OCI-LY7 (cell line): ENCODE measurements around the gene CHMP1B. TPM values are rescaled to one million over a fixed set of nuclear protein-coding genes. Genes with fewer than 3 reads are reported as not detected.

Source experiments
- BruUV-seq: library from RNA; stranded (reverse); fragments of 400-500 nt; replicated peaks from 2 replicates; lab custom pipeline; 2021; lab: Mats Ljungman, UMichigan
- CTCF ChIA-PET: fragments of 300-600 bp; sonication (Branson Sonifier 250); formaldehyde crosslinking; loops from one replicate; lab custom pipeline; 2022; ENCODE audit warnings: antibody characterized with exemption; ENCODE audit not compliant: unreplicated experiment; lab: Charles Lee
- POLR2A ChIA-PET: fragments of 300-600 bp; sonication (Branson Sonifier 250); formaldehyde crosslinking; loops from one replicate; lab custom pipeline; 2022; ENCODE audit warnings: antibody characterized with exemption; lab: Charles Lee
- DNase-seq: peaks from one replicate; pipeline ENCODE4 v3.0.0-alpha.2; 2015; ENCODE audit warnings: low spot score
- H2AFZ ChIP-seq: fragments of 200-600 bp; sonication (generic), shearing (Covaris generic); 2 replicates; pipeline ENCODE4 v1.6.1; 2014; ENCODE audit warnings: mild to moderate bottlenecking, antibody characterized with exemption, low read length, moderate library complexity
- H3K27ac ChIP-seq: fragments of 200-600 bp; sonication (generic); 2 replicates; pipeline ENCODE4 v1.5.1; 2014; ENCODE audit warnings: mixed run types, low read depth, mild to moderate bottlenecking, moderate library complexity, low read length, inconsistent platforms; ENCODE audit not compliant: poor library complexity, severe bottlenecking
- H3K36me3 ChIP-seq: fragments of 200-600 bp; sonication (generic); 2 replicates; pipeline ENCODE4 v1.6.1; 2014; ENCODE audit warnings: mild to moderate bottlenecking, antibody characterized with exemption, low read length, moderate library complexity, mixed read lengths; ENCODE audit not compliant: insufficient read depth
- H3K4me1 ChIP-seq: fragments of 200-600 bp; sonication (generic); 2 replicates; pipeline ENCODE4 v1.5.1; 2014; ENCODE audit warnings: mild to moderate bottlenecking, low read length; ENCODE audit not compliant: insufficient read depth, poor library complexity, severe bottlenecking
- H3K4me2 ChIP-seq: fragments of 200-600 bp; sonication (generic); 2 replicates; pipeline ENCODE4 v1.6.1; 2014; ENCODE audit warnings: mild to moderate bottlenecking, low read length
- H3K4me3 ChIP-seq: fragments of 200-600 bp; sonication (generic); 2 replicates; pipeline ENCODE4 v1.5.1; 2014; ENCODE audit warnings: mild to moderate bottlenecking, low read depth, low read length; ENCODE audit not compliant: poor library complexity, severe bottlenecking
- H3K79me2 ChIP-seq: fragments of 200-600 bp; sonication (generic); 2 replicates; pipeline ENCODE4 v1.6.1; 2016; ENCODE audit warnings: low read depth, mild to moderate bottlenecking, low read length, moderate library complexity, mixed read lengths; ENCODE audit not compliant: insufficient read depth
- H3K9me2 ChIP-seq: fragments of 200-600 bp; sonication (generic); 2 replicates; pipeline ENCODE4 v1.6.1; 2016; ENCODE audit warnings: mild to moderate bottlenecking, low read length, mixed read lengths; ENCODE audit not compliant: insufficient read depth
- H3K9me3 ChIP-seq: fragments of 200-600 bp; sonication (generic); 2 replicates; pipeline ENCODE4 v1.6.1; 2014; ENCODE audit warnings: mild to moderate bottlenecking, mixed run types, low read length, mixed read lengths
- H4K20me1 ChIP-seq: fragments of 200-600 bp; sonication (generic); 2 replicates; pipeline ENCODE4 v1.6.1; 2014; ENCODE audit warnings: mild to moderate bottlenecking, antibody characterized with exemption, low read length, moderate library complexity, mixed read lengths; ENCODE audit not compliant: insufficient read depth
- CTCF ChIP-seq: fragments of 200-600 bp; sonication (generic); conservative IDR thresholded peaks from 2 replicates; pipeline ENCODE4 v1.5.1; 2014; ENCODE audit warnings: mild to moderate bottlenecking, antibody characterized with exemption, low read length, moderate library complexity, mixed read lengths
- EZH2phosphoT487 ChIP-seq: fragments of 200-600 bp; sonication (generic); IDR thresholded peaks from 2 replicates; pipeline ENCODE4 v1.6.1; 2018; ENCODE audit warnings: low read depth, borderline replicate concordance, mild to moderate bottlenecking, mixed run types, antibody characterized with exemption, low read length, moderate library complexity, mixed read lengths
- intact Hi-C: fragments of 100-400 bp; cut with micrococcal nuclease; formaldehyde crosslinking; loops from one replicate; pipeline ENCODE4 v1.10.0; 2022; ENCODE audit not compliant: unreplicated experiment
- total RNA-seq, 2 experiments: library from RNA; depleted of rRNA in 1 of 2; stranded (reverse); fragments of >200 nt in 1 of 2; shearing (Covaris generic) in 1 of 2; gene quantifications; 2 replicates each; pipeline ENCODE4 v1.2.3, GENCODE V29; 2014 to 2022

The CHMP1B gene
- total RNA-seq, 2 experiments from 2014 or later: 24.2 to 29.3 TPM

- Histone ChIP-seq H2AFZ (no peak overlapping the region), H3K9me2 (no peaks in the 10 kb centered on the region), H3K4me3 (no peak overlapping the region), H3K79me2 (no peaks in the 10 kb centered on the region), H3K4me1 (peaks cover under 1% of the 10 kb centered on the region), H3K36me3 (peaks cover 25% of the 10 kb centered on the region), H3K9me3 (no peaks in the 10 kb centered on the region), H4K20me1 (no peaks in the 10 kb centered on the region), H3K27ac (no peak overlapping the region), H3K4me2 (no peak overlapping the region)
- TF ChIP-seq EZH2phosphoT487 (no peak), CTCF (no peak)
- DNase-seq: no peak
- ChIA-PET POLR2A (interaction anchor here (0.7 kb wide), 1 partner anchor 41 kb away, joined by 3 read pairs; no protein-coding TSS in a partner anchor), CTCF (no interaction called here)
- BruUV-seq: no TSS peak
- intact Hi-C loops: no loop called here
These were observed 47.9 kb downstream of the CHMP1B start for GRCh38 chr18:11899063-11899462.

- Histone ChIP-seq H3K4me3 (no peak overlapping the region), H3K4me1 (peaks cover 2% of the 10 kb centered on the region), H3K79me2 (peaks cover 1% of the 10 kb centered on the region; the same call in 1 of the 2 replicates), H3K9me3 (no peaks in the 10 kb centered on the region), H3K9me2 (no peaks in the 10 kb centered on the region), H3K4me2 (no peak overlapping the region), H3K27ac (no peak overlapping the region), H3K36me3 (peaks cover 21% of the 10 kb centered on the region), H2AFZ (no peak overlapping the region), H4K20me1 (no peaks in the 10 kb centered on the region)
- DNase-seq: no peak
- POLR2A ChIA-PET: interaction anchor here (0.6 kb wide), 1 partner anchor 80 kb away, joined by 3 read pairs; no protein-coding TSS in a partner anchor
- intact Hi-C loops: no loop called here
- TF ChIP-seq EZH2phosphoT487 (no peak), CTCF (no peak)
- CTCF ChIA-PET: no interaction called here
- BruUV-seq: no TSS peak
These were observed 50.7 kb downstream of the CHMP1B start for GRCh38 chr18:11901826-11902438.

GRCh38 chr18:11902522-11903292 is 51.5 kb downstream of the CHMP1B start:
- no TSS peak for BruUV-seq
- Histone ChIP-seq H3K9me2 (no peaks in the 10 kb centered on the region), H3K4me3 (no peak overlapping the region), H2AFZ (no peak overlapping the region), H3K27ac (no peak overlapping the region), H4K20me1 (no peaks in the 10 kb centered on the region), H3K79me2 (peaks cover 9% of the 10 kb centered on the region; the same call in 1 of the 2 replicates), H3K36me3 (peaks cover 21% of the 10 kb centered on the region), H3K9me3 (no peaks in the 10 kb centered on the region), H3K4me1 (peaks cover 8% of the 10 kb centered on the region), H3K4me2 (no peak overlapping the region)
- TF ChIP-seq CTCF (no peak), EZH2phosphoT487 (no peak)
- intact Hi-C loops: no loop called here
- CTCF ChIA-PET: no interaction called here
- POLR2A ChIA-PET: no interaction called here
- DNase-seq: no peak
